OCI-LY3 (cell line): ENCODE measurements around the gene RGS14.

Experiments
- CTCF ChIP-seq: fragments of 200-600, 300-600 bp; sonication (generic); IDR thresholded peaks from 2 replicates; pipeline ENCODE4 v1.5.1; 2014; ENCODE audit warnings: antibody characterized with exemption, low read length, low read depth
- EZH2phosphoT487 ChIP-seq: fragments of 200-600 bp; shearing (Covaris generic); IDR thresholded peaks from 2 replicates; pipeline ENCODE4 v1.6.1; 2018; ENCODE audit warnings: antibody characterized with exemption, mixed run types, low read depth

GRCh38 chr5:177330991-177331842 lies 26.5 kb upstream of the RGS14 start:
- TF ChIP-seq CTCF (no peak), EZH2phosphoT487 (no peak)
